GM18511 (cell line): ENCODE results near the gene ABCC2.
A peak's percentile ranks its signal among the peaks of the same experiment; 100 is the strongest.
"Not testable (repeated sequence)": the region's sequence is repeated elsewhere in the genome, so short reads cannot be mapped to it uniquely, and the experiment has no call there.

ENCODE experiments used
- ATAC-seq: cut with Tn5 transposase; IDR thresholded peaks from one replicate; pipeline ENCODE4 v1.9.1; 2021; ENCODE audit warnings: mild to moderate bottlenecking, moderate library complexity; ENCODE audit not compliant: unreplicated experiment

Gene ABCC2

GRCh38 chr10:99782447-99783286, at the start of gene ABCC2:
TSS of gene ABCC2 (plus strand) at chr10:99782640. CDS start at chr10:99782845, 205 bp downstream.
- ATAC-seq, result no peak

GRCh38 chr10:99733366-99733765, 49.1 kb upstream of the ABCC2 start:
- no peak for ATAC-seq

GRCh38 chr10:99734111-99734510, 48.3 kb upstream of the ABCC2 start:
- not testable (repeated sequence) for ATAC-seq

- no peak for ATAC-seq
Observed at GRCh38 chr10:99740260-99740659, 42.2 kb upstream of the ABCC2 start.

GRCh38 chr10:99740933-99741559, 41.4 kb upstream of the ABCC2 start:
- no peak for ATAC-seq

- no peak for ATAC-seq
Observed at GRCh38 chr10:99742254-99742653, 40.2 kb upstream of the ABCC2 start.

- no peak for ATAC-seq
Observed at GRCh38 chr10:99742701-99743100, 39.7 kb upstream of the ABCC2 start.

- ATAC-seq, result no peak
Observed at GRCh38 chr10:99743841-99744240, 38.6 kb upstream of the ABCC2 start.

GRCh38 chr10:99746166-99746565, 36.3 kb upstream of the ABCC2 start:
- not testable (repeated sequence) for ATAC-seq

- no peak for ATAC-seq
Observed at GRCh38 chr10:99748823-99749451, 33.5 kb upstream of the ABCC2 start.

- ATAC-seq, result no peak
Observed at GRCh38 chr10:99750641-99751040, 31.8 kb upstream of the ABCC2 start.

GRCh38 chr10:99754670-99755069, 27.8 kb upstream of the ABCC2 start:
- no peak for ATAC-seq

- no peak for ATAC-seq
Observed at GRCh38 chr10:99756159-99756558, 26.3 kb upstream of the ABCC2 start.

- no peak for ATAC-seq
Observed at GRCh38 chr10:99758211-99758891, 24.1 kb upstream of the ABCC2 start.

- no peak for ATAC-seq
Observed at GRCh38 chr10:99760321-99760720, 22.1 kb upstream of the ABCC2 start.

- no peak for ATAC-seq
Observed at GRCh38 chr10:99761365-99761764, 21.1 kb upstream of the ABCC2 start.

GRCh38 chr10:99765672-99766301, 16.7 kb upstream of the ABCC2 start:
- ATAC-seq, result no peak

- ATAC-seq, result peak; percentile 89
Observed at GRCh38 chr10:99766302-99766681, 16.1 kb upstream of the ABCC2 start.

GRCh38 chr10:99767901-99768300, 14.5 kb upstream of the ABCC2 start:
- no peak for ATAC-seq

- ATAC-seq, result no peak
Observed at GRCh38 chr10:99768556-99768955, 13.9 kb upstream of the ABCC2 start.

- no peak for ATAC-seq
Observed at GRCh38 chr10:99769706-99770105, 12.7 kb upstream of the ABCC2 start.
